ENCODE data around the gene NOTCH2.

The NOTCH2 gene

DNA sequence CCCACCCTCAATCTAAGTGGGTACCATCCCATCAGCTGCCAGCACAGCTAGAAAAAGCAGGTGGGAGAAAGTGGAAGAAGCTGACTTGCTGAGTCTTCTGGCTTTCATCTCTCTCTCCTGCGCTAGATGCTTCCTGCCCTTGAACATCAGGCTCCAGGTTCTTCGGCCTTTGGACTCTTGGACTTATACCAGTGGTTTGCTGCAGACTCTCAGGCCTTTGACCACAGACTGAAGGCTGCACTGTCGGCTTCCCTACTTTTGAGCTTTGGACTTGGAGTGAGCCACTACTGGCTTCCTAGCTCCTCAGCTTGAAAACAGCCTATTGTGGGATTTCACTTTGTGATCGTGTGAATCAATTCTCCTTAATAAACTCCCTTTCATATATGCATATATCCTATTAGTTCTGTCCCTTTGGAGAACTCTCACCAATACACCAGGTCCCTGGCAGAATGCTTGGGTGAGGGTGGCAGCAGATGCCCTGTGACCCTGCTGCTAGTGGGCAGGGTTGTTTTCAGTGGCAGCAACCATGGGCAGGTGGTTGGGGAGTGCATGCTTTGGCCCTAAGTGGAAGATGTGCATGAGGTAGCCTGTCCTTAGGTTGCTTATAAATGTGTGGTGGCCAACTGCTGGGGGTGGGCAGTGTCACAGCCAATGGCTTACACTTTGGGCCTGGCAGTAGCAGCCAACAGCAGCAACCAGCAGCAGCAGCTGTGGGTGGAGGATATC is 162.4 kb downstream of the NOTCH2 start:
- DNase-seq (ENCODE audit: low spot score), result no peak

DNA sequence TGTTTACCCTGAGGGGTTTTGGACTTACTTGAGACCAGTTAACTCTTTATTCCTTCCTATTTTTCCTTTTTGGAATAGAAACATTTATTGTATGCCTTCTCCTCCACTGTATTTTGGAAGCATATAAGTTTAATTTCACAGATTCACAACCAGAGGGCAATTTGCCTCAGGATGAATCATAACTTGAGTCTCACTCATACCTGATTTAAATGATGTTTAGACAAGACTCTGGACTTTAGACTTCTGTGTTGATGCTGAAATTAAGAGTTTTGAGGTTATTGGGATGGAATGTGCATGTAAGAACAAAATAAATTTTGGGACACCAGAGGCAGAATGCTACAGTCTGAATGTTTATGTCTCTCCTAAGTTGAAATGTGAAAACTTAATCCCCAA is 166.0 kb downstream of the NOTCH2 start:
- no peak for DNase-seq (ENCODE audit: low spot score)

DNA sequence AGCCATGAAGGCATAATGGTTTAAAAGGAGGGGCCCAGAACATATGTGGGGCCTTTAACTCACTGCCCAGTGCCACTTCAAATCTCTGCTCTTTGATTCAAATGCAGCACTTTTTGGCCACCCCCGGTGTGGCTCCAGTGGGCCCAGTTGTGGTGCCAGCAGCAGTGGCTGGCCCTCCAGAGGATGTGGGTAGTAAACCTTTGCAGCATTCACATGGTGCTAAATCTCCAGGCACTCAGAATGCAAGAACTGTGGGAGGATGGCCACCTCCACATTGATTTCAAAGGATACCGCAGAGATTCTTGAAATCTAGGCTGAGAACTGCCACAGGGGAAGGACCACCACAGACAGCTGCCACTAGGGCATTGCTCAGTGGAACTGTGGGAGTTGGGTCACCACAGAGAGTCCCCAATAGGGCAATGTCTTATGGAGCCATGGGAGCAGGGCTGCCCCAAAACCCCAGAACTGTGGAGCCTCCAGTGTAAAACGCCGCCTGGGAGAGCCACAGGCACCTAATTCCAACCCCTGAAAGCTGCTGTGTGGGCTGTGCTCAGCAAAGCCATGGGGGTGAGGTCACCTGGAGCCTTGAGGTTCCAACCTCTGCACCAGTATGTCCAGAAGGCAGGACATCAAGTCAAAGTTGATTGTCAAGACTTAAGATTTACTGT is 166.6 kb downstream of the NOTCH2 start:
- DNase-seq (ENCODE audit: low spot score), result no peak

DNA sequence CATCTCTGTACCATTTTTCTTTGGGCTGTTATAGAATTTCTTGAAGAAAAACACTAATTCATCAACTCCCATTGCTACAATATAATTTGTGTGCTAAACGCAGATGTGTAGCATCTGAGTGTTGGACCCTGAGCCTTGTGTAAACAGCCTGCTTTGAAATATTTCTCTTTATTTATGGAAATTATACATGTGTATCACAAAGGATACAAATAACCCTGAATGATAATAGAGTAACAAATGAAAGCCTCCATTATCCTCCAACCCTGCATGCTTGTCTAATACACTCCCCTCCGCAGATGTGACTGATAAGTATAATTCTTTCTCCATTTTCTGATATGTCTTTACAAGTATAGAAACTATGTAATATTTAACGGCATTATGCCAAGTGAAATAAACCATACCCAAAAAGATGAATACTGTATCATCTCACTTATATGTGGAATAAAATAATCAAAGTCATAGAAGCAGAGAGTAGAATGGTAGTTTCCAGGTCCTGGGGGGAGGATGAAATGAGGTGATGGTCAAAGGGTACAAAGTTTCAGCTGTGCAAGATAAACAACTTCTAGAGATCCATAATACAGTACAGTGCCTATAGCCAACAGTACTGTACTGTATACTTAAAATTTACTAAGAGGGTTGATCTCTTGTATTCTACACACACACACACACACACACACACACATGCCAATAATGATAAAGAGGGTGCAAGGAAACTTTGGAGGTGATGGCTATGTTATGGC is 170.3 kb downstream of the NOTCH2 start:
- no peak for DNase-seq (ENCODE audit: low spot score)

DNA sequence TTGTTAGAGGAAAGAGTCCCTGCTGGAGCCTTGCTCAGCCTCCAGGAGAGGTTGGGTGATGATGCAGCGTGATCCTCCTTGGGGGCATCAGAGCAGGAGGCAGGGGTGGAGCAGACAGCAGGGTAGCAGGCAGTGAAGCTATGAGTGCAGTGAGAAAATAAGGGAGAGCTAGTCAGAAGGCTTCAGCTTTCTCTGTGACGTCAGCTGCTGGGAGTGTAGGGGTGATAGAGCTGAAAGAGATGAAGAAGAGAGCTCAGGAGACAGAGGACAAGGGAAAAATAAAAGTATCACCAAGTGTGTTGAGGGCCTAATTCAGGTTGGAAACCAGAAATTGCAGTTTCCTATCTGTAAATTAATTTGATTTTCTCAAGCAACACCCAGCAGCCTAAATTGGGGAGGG is 170.9 kb downstream of the NOTCH2 start:
- no peak for DNase-seq (ENCODE audit: low spot score)

DNA sequence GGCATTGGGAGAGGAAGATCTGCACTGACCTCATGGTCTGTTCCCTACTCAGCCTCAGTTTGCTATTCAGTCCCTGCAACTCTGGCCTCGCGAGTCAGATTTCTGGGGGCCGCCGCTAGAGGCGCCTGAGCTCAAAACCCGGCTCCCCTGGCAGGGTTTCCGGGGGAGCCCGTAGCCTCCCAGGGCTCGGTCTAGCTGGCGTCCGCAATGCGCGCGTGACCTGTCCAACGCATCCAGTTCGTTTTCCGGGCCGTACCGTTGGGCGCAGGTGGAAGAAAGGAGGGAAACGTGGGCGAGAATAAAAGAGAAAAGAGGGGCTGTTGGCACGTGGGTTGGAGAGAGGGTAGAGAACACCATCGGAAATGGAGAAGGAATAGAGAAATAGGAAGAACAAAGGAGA is 173.2 kb downstream of the NOTCH2 start, which contains the start of gene ADAM30:
Gene ADAM30, minus strand, starts transcription at position 213 of the 400 bp plus-strand sequence. Its CDS starts 179 bp downstream, at position 34.
- no peak for DNase-seq (ENCODE audit: low spot score)

DNA sequence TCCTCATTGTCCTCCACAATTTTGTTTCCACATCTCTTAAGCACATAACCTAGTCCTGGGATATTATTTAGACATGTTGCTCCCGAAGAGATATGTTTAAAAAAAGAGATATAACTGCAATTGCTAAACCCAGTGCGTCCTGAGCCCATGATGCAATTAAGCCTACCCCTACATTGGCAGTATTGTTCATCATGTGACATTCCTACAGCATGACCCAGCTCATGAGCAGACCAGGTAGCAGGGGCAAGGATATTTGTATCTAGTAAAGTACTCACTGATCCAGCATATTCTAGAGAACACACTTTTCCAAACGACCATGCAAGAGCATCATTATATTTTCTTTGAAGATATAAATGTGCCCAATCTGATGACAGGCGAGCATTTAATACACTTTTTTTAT is 174.4 kb downstream of the NOTCH2 start:
- no peak for DNase-seq (ENCODE audit: low spot score)

DNA sequence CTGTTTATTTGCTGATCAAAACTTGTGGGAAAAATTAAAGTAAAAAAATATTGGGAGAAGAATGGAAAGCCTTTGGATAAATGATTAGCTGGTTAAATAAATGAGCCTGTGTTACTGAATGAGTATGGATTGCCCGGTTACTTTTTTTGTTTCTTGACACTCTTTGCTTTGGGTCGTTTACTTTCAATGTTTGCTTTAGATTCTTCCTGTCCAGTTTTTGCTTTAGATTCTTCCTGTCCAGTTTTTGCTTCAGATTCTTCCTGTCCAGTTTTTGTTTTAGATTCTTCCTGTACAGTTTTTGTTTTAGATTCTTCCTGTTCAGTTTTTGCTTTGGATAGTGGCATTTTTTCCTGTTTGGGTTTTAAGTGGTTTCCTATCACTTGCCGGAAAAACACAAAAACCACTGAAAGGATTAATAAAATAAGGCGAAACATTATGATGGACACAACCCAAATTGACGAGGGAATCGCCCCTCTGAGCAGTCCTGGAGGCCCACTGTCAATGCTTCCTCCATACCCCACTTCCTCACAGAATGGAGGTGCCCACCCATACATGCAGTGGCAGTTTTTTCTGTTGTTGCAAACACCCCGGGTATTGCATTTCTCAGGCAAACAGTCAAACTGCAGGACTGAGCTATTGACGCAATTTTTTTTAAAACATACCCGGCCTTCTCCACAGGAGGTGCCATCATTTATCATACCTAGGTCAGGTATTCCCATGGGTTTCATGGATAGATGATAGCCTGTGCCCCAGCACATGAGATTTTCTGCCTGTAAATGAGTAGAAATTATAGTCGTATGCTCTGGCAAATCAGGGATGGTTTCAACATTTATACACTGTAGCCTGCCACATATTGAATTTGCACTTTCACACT is 175.4 kb downstream of the NOTCH2 start:
- no peak for DNase-seq (ENCODE audit: low spot score)

DNA sequence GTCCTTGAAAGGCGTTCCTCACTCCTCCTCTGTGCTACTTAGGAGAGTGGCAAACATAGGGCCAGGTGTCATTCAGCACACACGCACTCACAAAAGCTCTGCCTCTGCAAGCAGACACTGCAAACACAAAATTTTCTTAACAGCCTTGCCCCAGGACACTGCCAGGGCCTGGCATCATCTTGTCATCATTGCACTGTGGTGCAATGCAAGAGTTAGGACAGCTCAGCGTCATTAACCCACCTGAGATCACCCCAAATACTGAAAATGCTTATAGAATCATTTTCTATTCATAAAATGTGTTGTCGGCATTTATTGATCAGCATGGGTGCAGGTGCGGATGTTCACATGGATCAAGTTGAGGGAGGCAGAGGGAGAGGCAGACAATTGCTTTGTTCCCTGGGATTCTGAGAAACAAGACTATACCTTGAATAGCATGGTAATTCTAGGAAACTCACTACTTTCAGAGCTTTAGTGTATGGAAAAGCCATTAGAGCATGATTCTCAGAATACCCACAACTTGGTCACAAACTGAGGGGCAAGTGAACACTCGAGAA is 176.1 kb downstream of the NOTCH2 start:
- DNase-seq (ENCODE audit: low spot score), result no peak

DNA sequence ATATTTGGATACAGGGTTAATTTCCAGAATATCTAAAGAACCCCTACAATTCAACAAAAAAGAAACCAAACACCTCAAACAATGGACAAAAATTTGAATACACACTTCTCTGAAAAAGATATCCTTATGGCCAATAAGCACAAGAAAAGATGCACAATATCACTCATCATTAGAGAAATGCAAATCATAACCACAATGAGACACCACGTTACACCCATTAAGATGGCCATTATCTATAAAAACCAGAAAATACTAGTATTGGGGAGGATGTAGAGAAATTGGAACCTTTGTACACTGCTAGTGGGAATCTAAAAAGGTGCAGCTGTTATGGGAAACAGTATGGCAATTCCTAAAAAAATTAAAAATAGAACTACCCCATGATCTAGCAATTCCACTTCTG is 178.1 kb downstream of the NOTCH2 start:
- no peak for DNase-seq (ENCODE audit: low spot score)

DNA sequence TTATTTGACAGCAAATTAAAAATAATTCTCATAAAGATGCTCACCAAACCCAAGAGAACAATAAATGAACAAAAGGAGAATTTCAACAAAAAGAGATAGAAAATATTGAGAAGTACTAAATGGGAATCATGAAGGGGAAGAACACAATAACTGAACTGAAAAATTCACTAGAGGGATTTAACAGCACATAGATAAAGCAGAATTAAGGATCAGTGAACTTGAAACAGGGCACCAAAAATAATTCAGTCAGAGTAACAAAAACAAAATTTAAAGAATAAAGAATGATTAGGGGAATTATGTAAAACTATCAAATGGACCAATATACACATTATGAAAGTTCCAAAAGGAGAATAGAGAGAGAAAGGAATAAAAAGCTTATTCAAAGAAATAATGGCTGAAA is 181.0 kb downstream of the NOTCH2 start:
- no peak for DNase-seq (ENCODE audit: low spot score)

DNA sequence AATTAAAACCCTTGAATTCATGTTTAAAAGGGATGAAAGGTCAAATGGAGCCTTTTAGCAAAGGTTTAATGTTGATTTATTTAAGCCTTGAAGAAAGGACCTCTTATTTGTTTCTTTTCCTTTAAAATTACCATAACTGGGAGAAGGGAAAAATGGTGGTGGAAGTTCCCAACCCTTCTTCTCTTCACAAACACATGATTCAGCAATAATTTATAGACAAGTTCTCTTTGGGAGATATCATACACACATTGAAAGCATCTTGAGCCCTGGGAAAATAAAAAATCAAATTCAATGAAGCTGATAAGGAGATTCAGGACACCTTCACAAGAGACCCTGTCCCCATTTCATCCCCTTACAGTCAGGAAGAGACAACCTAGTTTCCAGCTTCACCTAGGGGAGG is 182.0 kb downstream of the NOTCH2 start:
- no peak for DNase-seq (ENCODE audit: low spot score)

DNA sequence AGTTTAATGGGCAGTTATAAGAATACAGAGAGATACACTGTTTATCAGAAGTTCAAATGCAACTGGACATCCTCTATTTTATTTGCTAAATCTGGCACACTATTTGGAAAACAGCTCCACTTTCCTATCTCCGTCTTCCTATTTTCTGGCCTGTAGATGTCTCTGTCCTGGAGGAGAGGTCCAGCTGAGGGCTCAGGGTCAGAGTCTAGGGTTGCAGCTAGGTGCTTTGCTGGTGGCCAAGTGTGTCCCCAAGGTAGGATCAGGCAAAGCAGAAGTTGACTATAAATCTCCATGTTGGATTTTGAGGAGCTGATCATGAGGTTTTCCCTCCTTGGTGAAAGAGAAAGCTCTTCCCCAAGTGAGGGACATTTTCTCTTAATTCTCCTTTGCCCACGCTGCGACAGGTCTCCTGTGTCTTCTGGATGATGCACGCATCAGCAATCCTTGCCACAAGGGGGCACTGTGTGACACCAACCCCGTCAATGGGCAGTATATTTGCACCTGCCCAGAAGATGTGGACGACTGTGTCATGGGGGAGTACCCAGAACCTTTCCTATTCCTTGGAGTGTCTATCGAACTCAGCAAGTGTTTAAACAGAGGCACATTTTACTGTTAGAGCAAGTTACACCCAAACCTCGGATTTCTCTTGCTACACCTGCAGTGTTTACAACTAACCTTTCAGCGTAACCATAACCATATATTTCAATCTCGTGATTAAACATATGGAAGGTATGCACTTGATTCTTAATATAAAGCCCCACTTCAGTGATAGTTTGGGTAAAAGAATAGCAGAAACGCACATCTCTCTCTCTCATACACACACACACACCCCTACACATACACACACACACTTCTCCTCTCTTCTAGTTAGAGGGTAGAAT is 183.3 kb downstream of the NOTCH2 start:
- DNase-seq (ENCODE audit: low spot score), result peak; percentile 69

DNA sequence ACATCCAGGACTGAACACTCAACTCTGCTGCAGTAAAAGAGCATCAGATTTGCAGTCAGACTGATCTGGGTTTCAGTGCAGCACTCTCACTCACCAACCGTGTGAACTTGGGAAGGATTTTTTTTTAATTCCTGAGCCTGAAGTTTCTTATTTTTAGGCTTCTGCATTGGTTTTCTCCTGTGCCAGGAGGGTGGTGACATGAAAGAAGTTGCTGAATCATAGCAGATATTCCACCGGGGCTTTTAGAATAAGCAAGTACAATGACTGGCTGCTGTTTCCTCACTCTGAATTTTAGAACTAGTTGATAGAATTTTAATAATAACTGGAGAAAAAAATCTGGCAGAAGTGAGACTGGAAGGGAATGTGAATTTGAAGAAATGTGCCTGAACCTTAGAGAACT is 184.8 kb downstream of the NOTCH2 start:
- DNase-seq (ENCODE audit: low spot score), result peak; percentile 40

DNA sequence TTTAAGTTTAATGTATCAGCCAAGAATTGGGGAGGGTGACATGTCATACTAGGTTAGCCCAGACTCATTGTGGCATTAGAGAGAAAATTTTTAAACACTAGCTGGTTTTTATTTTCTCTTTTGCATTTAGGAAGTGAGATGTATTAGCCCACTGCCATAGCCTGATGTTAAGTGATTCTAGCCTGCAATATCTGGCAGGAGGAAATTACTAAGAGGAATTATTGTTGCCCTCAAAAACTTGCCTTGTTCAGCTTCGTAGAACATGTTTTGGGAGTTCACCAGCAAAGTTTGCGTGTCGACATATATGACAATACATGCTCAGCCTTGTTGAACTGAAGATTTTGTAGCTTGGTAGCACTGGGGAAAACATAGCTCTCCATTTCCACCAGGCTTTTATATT is 185.6 kb downstream of the NOTCH2 start:
- DNase-seq (ENCODE audit: low spot score), result no peak

DNA sequence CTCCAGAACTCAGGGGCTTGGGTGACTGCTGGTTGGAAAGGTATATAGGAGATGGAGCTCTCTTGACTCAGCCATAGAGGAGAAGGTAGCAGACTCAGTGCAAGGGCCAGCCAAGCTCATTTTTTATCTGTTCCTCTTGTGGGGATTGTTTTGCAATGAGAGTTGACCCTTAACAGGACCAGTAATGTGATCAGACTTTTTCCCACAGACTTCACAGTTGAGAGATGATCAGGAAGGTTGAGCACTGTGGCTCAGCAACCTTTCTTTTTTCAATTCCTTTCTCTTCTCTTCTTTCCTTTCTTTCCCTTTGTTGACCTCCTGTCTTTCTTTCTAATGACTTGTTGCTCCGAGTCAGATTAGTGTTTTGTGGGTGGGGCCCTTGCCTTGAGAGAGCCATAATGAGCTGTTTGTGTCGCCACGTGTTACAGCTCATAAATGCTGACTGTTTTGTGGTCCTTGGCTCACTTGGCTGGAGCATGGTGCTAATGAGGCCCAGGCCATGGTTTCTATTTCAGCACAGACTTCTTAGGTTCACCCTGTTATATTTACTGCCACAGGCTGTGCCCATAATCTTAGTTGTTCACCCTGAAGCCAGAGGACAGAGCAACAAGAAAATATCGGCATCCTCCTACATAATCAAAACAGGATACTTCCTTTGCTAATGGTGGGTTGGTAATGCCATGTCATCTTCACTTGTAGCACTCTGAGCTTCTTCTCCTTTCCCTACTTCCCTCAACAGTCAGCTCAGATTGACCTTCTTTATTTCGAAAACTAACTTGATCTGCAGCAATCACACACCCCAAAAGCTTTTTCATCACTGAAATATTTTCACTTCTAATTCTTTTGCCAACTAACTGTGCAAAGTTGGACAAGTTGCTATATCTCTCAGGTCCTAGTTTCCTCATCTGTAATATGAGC is 187.1 kb downstream of the NOTCH2 start:
- DNase-seq (ENCODE audit: low spot score), result peak; percentile 34

DNA sequence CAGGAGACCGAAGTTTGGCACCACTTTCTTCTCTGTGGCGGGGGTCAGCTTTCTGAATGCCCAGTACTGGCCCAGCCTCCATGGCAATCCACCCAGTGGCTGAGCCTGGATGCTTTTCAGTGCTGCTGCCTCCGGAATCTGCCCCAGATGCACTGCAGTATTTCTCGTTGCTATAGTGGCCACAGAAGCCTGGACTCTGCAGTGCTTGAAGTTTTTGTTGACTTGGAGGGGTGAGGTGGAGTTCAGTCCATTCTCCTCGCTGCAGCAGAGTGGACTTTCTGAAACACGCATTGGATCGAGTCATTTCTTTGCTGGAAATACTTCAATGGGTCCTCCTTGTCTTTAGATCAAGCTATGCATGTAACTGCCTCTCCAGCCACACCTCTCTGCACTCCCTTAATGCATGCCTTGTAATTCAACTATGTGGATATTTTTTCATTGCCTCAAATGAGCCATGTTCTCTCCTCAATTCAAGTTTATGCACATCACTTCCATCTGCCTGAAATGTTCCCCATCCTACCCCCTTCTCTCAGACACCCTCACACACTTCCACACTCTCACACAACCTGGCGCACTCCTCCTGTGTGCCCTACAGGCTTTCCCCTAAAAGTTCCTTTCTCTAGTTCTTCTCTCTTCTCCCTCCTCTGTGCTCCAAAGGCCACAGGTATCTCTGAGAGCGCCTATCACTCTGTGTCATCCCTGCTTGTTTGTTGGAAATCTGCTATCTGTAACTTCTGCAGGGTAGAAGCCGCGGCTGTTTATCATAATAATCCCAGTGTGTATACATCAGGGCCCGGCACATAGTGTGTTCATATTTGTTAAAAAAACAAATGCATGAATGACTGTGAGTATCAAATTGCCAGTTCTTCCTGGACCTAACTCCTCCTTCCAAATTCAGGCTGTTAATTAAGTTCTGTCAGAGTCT is 189.7 kb downstream of the NOTCH2 start:
- DNase-seq (ENCODE audit: low spot score), result no peak

DNA sequence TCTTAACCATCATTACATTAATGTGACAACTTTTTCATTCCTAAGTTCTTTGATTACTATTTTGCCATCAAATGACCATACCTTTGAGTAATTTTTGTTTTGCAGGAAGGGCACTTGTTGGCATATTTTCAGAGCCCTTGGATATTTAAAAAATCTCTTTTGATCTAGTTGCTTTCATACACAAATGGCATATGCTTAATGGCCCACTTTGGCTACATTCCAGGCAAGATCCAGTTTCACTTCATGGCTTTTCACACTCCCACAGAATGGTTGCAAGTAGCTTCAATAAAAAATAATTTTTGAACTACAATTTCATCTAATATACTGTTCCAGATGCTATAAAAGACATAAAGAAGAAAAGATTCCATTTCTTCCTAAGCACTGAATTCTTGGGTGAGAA is 191.3 kb downstream of the NOTCH2 start:
- DNase-seq (ENCODE audit: low spot score), result no peak

DNA sequence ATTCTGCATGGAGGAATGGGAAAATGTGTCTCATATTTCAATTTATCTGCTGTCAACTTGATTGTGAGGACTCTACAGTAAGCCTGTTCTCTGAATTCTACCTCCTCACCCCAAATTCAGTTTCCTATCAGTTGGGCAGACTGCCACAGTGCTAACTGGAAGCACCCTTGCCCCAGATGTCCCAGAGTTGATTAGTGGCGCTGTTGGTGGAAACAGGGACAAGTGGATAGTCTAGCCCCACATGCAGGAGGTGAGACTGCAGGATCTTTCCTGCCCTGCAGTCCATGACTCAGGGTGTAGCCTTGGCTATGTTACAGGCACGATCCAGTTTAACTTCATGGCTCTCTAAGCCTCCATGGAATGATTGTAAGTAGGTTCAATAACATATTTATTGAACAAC is 195.3 kb downstream of the NOTCH2 start:
- DNase-seq (ENCODE audit: low spot score), result no peak
